Dendritic cell treated with granulocyte-macrophage colony-stimulating factor and Interleukin-4, amounts not matched to agents 40 ng/mL and 50 ng/mL, for 4 days (primary cell): ENCODE data around the gene PGS1.
A peak's percentile ranks its signal among the peaks of the same experiment; 100 is the strongest.

Experiments used
- H3K27ac Mint-ChIP-seq: one replicate; pipeline ENCODE4 v1.8.0; 2022; ENCODE audit warnings: mild to moderate bottlenecking, mixed read lengths
- H3K27me3 Mint-ChIP-seq: one replicate; pipeline ENCODE4 v1.8.0; 2022; ENCODE audit warnings: mild to moderate bottlenecking, mixed read lengths
- H3K36me3 Mint-ChIP-seq: one replicate; pipeline ENCODE4 v1.8.0; 2022; ENCODE audit warnings: low read depth, mixed read lengths
- H3K4me1 Mint-ChIP-seq: one replicate; pipeline ENCODE4 v1.8.0; 2022; ENCODE audit warnings: low read depth, mixed read lengths
- H3K4me3 Mint-ChIP-seq: one replicate; pipeline ENCODE4 v1.8.0; 2022; ENCODE audit warnings: mild to moderate bottlenecking, moderate library complexity, mixed read lengths
- H3K9me3 Mint-ChIP-seq: one replicate; pipeline ENCODE4 v1.8.0; 2022; ENCODE audit warnings: mixed read lengths
- intact Hi-C: fragments of 100-400 bp; cut with micrococcal nuclease; formaldehyde crosslinking; loops from one replicate; pipeline ENCODE4 v1.15.0; 2022

The PGS1 gene

DNA sequence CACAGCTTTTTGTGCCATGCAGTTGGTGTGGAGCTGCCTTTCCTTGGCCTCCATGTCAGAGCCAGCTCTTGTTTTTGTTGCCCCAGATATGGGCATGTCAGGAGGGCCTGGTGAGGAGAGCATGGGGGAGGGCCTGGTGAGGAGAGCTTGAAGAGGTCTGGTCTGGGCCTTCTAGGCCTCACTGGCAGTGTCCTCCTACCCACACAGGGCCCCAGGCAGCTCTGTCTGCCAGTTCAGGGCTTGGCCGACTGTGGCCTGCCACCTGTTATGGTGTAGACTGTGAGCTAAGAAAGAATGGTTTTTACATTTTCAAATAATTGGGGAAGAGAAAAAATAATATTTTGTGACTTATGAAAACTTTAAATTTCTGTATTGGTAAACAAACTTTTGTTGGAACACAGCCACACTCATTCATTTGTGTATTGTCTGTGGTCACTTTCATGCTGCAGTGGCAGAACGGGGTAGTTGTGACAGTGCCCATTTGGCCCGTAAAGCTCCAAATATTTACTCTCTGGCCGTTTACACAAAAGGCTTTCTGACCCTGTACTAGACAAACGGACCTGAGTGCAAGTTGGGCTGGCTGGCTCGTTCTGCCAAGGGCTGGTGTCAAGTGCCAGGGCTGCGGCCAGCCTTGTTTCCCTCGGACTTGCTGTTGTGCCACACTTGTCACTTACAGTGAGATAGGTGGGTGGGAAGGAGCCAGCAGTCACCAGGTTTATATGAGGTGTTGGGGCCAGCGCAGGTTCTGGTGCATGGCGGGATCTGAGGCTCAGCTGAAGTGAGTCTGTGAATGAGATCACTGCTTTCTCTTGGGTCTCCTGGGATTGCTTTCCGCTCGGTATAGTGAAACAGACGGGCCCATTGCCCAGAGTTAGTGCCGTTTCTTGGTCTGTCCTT, 18.2 kb downstream of the PGS1 start:
- H3K36me3 Mint-ChIP-seq, result peaks cover 96% of the 10 kb centered on the region
- peaks cover 20% of the 10 kb centered on the region for H3K4me1 Mint-ChIP-seq

DNA sequence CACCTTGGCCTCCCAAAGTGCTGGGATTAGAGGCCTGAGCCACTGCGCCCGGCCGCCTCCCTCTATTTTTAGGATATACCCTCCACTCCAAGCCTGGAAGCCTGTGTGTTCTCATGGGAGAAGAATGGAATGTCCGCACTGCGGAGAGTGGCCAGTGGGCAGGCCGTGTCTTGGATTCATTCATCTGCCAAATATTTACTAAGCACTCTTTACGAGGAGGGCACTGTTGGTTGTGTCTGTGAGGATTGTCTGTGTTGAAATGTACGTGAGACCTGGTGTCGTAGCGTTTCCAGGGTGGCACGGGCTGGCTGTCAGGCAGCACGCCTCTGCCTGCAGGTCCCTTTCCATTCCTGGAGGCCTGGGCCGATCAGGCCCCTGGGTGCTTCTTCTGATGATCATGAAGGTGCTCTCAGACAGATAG, 19.2 kb downstream of the PGS1 start:
- H3K27me3 Mint-ChIP-seq, result no peaks in the 10 kb centered on the region
- H3K4me1 Mint-ChIP-seq, result peaks cover 30% of the 10 kb centered on the region
- no peaks in the 10 kb centered on the region for H3K9me3 Mint-ChIP-seq
- intact Hi-C loops, result no loop called here
- no peak overlapping the region for H3K4me3 Mint-ChIP-seq
- no peak overlapping the region for H3K27ac Mint-ChIP-seq
- peaks cover 100% of the 10 kb centered on the region for H3K36me3 Mint-ChIP-seq

More for the DNA sequence above, 18.2 kb downstream of the PGS1 start:
- Mint-ChIP-seq H3K9me3 (no peaks in the 10 kb centered on the region), H3K4me3 (no peak overlapping the region), H3K27ac (no peak overlapping the region), H3K27me3 (no peaks in the 10 kb centered on the region)
- intact Hi-C loops, result no loop called here

DNA sequence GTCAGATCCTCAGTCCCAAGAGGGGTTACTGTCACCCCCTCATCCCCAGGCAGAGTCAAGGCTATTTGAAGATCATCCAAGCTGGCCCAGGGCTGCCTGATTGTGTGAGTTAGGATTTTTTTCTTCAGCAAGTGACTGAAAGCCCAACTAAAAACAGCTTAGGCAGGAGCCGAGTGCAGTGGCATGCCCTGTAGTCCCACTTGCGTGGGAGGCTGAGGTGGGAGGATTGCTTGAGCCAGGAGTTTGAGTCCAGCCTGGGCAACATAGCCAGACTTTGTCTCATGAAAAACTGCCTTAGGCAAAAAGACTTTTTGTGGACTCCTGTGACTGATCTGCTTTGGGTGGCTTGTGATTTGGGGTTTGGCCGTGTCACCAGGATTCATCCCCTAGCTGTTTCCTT, 19.9 kb downstream of the PGS1 start:
- no peak overlapping the region for H3K4me3 Mint-ChIP-seq
- H3K4me1 Mint-ChIP-seq, result peaks cover 29% of the 10 kb centered on the region
- H3K36me3 Mint-ChIP-seq, result peaks cover 100% of the 10 kb centered on the region
- H3K27ac Mint-ChIP-seq, result no peak overlapping the region
- no peaks in the 10 kb centered on the region for H3K9me3 Mint-ChIP-seq
- H3K27me3 Mint-ChIP-seq, result no peaks in the 10 kb centered on the region
- intact Hi-C loops, result no loop called here

DNA sequence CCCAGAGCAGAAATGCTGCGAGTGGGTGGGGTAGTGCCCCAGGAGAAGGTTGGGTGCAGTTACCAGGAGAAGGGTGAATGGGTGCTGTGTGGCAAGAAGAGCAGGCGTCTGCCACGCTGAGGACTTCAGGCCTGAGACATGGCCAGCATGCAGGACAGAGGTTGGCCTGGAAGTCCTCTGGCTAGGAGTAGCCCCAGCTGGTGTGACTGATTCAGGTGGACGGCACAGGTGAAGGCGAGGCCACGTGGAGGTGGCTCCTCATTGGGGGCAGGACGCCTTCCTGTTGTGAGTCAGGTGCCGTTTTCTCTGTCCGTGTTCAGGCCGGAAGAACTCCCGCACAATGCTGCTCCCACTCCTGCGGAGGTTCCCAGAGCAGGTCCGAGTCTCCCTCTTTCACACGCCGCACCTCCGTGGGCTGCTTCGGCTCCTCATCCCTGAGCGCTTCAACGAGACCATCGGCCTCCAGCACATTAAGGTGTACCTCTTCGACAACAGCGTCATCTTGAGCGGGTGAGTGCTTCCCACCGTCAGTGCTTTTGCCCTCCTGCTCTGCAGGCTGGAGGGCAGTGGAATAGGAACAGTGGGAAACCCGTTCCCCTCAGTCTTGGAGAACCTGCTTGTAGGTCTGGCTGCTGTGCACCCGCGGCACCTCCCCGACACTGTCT, 20.7 kb downstream of the PGS1 start:
- Mint-ChIP-seq H3K4me3 (no peak overlapping the region), H3K36me3 (peaks cover 100% of the 10 kb centered on the region), H3K27ac (no peak overlapping the region), H3K27me3 (no peaks in the 10 kb centered on the region), H3K9me3 (no peaks in the 10 kb centered on the region), H3K4me1 (peaks cover 26% of the 10 kb centered on the region)
- intact Hi-C loops, result no loop called here

DNA sequence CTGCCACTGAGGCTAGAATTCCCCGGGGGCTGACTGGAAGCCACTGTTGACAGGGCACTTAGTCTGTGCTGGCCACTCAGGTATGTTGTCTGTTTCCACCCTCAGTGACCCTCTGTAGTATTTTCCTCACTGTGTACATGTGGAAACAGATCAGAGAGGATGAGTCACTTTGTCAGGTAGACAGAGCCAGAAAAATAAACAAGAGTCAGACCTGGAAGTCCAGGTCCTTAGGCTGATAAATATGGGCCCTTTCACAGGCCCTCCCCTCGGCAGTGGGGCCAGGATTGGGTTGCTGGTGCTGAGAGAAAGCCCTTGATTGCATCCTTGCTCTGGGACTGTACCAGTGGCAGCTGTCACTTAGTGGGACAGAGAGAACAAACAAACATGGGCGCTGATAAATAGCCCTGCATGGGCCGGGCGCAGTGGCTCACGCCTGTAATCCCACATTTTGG, 21.3 kb downstream of the PGS1 start:
- no peak overlapping the region for H3K27ac Mint-ChIP-seq
- no peaks in the 10 kb centered on the region for H3K27me3 Mint-ChIP-seq
- H3K36me3 Mint-ChIP-seq, result peaks cover 100% of the 10 kb centered on the region
- no peaks in the 10 kb centered on the region for H3K9me3 Mint-ChIP-seq
- intact Hi-C loops, result no loop called here
- H3K4me1 Mint-ChIP-seq, result peaks cover 26% of the 10 kb centered on the region
- no peak overlapping the region for H3K4me3 Mint-ChIP-seq

DNA sequence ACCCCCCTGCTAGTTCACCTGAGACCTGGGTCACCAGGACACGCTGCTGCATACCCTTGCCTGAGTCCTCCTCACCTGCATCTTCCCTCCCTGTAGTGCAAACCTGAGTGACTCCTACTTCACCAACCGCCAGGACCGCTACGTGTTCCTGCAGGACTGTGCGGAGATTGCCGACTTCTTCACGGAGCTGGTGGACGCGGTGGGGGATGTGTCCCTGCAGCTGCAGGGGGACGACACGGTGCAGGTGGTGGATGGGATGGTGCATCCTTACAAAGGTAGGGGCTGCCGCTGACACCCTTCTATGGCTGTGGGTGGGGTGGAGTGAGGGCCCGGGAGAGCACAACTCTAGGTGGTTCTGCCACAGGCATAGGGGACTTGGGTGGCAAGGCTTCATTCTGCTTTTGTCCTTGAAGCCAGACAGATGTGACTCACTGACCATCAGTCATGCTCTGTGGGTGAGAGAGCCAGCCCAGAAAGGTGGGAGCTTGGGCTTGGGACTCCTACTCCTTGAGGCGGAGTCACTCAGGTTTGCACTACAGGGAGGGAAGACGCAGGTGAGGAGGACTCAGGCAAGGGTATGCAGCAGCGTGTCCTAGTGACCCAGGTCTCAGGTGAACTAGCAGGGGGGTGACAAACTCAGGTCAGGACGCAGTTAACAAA, 22.3 kb downstream of the PGS1 start:
- H3K27me3 Mint-ChIP-seq, result no peaks in the 10 kb centered on the region
- peaks cover 30% of the 10 kb centered on the region for H3K4me1 Mint-ChIP-seq
- H3K36me3 Mint-ChIP-seq, result peaks cover 100% of the 10 kb centered on the region
- H3K4me3 Mint-ChIP-seq, result no peak overlapping the region
- H3K9me3 Mint-ChIP-seq, result no peaks in the 10 kb centered on the region
- H3K27ac Mint-ChIP-seq, result no peak overlapping the region
- intact Hi-C loops, result no loop called here

DNA sequence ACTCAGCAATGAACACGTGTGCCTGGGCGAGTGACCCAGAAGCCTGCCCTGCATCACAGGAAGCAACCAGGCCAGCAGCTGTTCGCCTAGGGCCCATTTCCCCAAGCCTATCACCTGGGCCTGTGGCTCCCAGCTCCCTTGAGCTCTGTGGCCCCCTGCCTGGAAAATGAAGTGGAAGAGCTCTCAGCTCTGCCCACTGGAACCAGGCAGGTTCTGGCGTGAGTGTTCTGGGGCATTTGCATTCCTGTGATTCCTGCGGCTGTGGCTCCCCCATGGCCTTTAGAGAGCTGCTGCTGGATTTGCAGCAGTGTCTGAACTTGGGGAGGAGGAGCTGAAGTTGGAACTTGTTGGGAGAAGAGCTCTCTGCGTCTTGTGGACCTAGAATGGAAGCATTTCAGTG, 22.8 kb downstream of the PGS1 start:
- no peaks in the 10 kb centered on the region for H3K27me3 Mint-ChIP-seq
- intact Hi-C loops, result no loop called here
- H3K4me3 Mint-ChIP-seq, result no peak overlapping the region
- H3K9me3 Mint-ChIP-seq, result no peaks in the 10 kb centered on the region
- peak overlapping the region; percentile 56 for H3K27ac Mint-ChIP-seq
- peaks cover 100% of the 10 kb centered on the region for H3K36me3 Mint-ChIP-seq
- peaks cover 35% of the 10 kb centered on the region for H3K4me1 Mint-ChIP-seq

DNA sequence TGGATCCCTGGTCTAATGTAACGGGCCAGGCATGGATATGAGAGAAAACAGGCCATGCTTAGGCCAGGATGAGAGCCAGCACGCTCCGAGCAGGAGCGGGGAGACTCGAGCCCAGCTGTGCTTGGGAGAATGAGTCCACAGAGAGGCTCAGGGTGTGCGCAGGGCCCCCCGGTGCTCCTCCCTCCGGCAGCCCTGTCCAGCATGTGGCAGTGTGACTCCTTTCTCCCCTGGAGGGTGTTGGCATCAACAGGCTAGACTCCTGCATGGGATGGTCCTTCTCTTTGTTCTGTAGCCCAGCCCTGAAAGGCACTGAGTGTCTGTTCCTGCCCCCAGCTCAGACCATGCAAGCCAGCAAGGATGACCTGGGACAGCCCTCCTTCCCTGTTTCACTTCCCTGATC, 23.4 kb downstream of the PGS1 start:
- Mint-ChIP-seq H3K36me3 (peaks cover 100% of the 10 kb centered on the region), H3K4me1 (peaks cover 42% of the 10 kb centered on the region), H3K9me3 (no peaks in the 10 kb centered on the region), H3K27me3 (no peaks in the 10 kb centered on the region), H3K4me3 (no peak overlapping the region), H3K27ac (peak overlapping the region; percentile 56)
- intact Hi-C loops, result no loop called here

DNA sequence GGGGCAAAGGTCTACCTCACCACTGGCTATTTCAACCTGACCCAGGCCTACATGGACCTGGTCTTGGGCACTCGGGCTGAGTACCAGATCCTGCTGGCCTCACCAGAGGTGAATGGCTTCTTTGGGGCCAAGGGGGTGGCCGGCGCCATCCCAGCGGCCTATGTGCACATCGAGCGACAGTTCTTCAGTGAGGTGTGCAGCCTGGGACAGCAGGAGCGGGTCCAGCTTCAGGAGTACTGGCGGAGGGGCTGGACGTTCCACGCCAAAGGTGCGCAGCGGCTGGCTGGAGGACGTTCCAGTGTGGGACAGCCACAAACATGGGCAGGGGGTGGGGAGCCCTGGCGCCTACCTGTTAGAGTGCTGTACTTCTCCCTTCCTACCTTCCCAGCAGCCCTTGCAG, 25.4 kb downstream of the PGS1 start:
- H3K9me3 Mint-ChIP-seq, result no peaks in the 10 kb centered on the region
- no peak overlapping the region for H3K27ac Mint-ChIP-seq
- no peaks in the 10 kb centered on the region for H3K27me3 Mint-ChIP-seq
- H3K36me3 Mint-ChIP-seq, result peaks cover 96% of the 10 kb centered on the region
- intact Hi-C loops, result no loop called here
- no peak overlapping the region for H3K4me3 Mint-ChIP-seq
- peaks cover 53% of the 10 kb centered on the region for H3K4me1 Mint-ChIP-seq

DNA sequence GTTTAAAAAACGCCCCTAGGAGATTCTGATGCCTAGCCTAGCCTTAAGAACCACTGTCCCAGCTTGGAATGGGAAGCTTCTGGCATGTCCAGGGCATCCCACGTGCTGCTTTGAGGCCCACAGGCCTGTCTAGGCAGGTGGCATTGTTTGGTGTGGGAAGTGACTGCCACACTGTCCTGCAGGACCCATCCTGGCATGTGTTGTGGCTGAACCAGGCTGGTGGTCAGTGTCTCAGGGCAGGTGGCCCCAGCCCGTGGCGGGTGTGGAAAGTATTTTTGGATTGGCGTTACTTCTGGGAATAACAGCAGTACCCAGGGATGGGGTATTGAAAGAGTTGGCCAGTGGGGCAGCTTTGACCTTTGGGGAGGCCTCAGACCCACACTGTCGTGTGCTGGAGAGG, 27.9 kb downstream of the PGS1 start:
- H3K9me3 Mint-ChIP-seq, result no peaks in the 10 kb centered on the region
- H3K36me3 Mint-ChIP-seq, result peaks cover 95% of the 10 kb centered on the region
- H3K27me3 Mint-ChIP-seq, result no peaks in the 10 kb centered on the region
- H3K4me1 Mint-ChIP-seq, result peaks cover 65% of the 10 kb centered on the region
- H3K27ac Mint-ChIP-seq, result no peak overlapping the region
- H3K4me3 Mint-ChIP-seq, result no peak overlapping the region
- intact Hi-C loops, result no loop called here

DNA sequence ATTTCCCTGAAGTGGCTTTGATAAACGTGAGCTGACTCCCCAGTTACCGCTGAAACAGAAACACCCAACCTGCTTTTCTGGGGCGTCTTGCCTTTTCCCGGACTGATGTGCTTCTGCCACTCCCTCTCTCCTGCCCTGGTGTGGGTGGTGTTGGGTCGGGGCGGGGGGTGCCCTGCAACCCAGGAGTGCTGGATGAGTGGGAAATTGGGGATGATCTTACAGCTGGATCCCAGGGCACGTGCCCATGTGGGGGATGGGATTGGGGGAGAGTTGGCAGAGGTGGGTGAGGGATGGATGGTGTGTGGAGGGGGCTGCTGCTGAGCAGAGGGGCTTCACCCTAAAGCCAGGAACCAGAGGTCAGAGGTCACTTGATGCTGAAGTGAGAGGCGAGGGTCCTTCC, 28.5 kb downstream of the PGS1 start:
- Mint-ChIP-seq H3K27ac (no peak overlapping the region), H3K4me1 (peaks cover 65% of the 10 kb centered on the region), H3K9me3 (no peaks in the 10 kb centered on the region), H3K36me3 (peaks cover 90% of the 10 kb centered on the region), H3K27me3 (no peaks in the 10 kb centered on the region), H3K4me3 (no peak overlapping the region)
- intact Hi-C loops, result no loop called here

DNA sequence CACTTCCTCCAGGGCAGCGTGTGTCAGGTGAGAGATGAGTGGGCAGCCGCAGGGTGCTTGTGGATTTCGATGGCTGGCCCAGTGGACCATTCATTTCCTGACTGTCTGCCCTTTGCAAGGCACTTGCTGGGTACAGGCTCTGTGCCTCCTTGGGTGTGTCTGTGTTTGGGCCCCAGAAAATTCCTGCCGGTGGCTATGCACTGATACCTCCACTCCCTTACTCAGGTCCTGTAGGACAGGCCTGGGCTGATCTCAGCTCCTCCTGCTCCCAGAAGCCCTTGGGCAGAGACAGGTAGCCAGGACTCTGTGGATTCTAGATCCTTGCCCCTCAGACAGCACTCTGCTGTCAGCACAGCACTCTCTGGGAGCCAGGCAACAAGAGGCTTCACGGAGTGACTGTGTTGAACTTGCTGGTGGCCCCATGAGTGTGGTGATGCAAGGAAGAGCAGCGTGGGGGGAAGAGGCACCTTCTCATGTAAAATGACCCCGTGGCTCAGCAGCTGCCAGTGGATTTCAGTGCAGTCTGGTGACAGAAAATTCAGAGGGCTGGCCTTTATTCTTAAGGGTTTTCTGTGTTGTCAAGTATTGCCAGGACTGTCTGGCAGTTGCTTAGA, 29.0 kb downstream of the PGS1 start:
- intact Hi-C loops, result no loop called here
- Mint-ChIP-seq H3K9me3 (no peaks in the 10 kb centered on the region), H3K27ac (no peak overlapping the region), H3K4me3 (no peak overlapping the region), H3K36me3 (peaks cover 86% of the 10 kb centered on the region), H3K4me1 (peaks cover 65% of the 10 kb centered on the region), H3K27me3 (no peaks in the 10 kb centered on the region)

DNA sequence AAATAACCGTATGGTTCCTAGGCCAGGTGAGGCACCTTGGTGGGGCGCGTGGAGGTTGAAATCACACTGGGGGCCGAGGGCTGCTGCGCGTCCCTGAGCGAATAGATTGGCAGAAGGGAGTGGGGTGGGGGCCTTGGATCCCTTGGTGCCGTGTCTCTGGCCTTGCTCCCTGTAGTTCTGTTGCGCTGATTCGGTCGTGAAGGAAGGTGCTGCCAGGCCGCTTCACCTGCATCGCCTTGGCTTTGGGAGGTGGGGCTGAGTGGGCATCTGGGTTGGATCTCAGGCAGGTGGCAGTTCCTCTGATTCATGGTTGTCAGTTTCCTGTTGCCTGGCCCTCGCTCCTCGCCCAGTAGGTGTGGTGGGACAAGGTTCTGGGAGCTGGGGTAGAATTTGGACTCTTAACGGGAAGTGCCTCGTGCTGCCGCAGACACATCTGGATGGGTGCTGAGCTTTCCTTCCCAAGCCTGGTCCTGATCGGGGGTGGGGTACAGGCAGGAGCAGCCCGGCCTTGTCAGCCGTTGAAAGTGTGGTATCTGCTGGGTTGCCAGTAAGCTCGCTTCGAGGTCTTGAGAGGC, 30.1 kb downstream of the PGS1 start:
- H3K4me3 Mint-ChIP-seq, result no peak overlapping the region
- no peaks in the 10 kb centered on the region for H3K9me3 Mint-ChIP-seq
- no peaks in the 10 kb centered on the region for H3K27me3 Mint-ChIP-seq
- H3K36me3 Mint-ChIP-seq, result peaks cover 86% of the 10 kb centered on the region
- intact Hi-C loops, result no loop called here
- H3K4me1 Mint-ChIP-seq, result peaks cover 71% of the 10 kb centered on the region
- no peak overlapping the region for H3K27ac Mint-ChIP-seq
